SK-N-SH treated with all-trans-retinoic acid at 6 μM for 48 hours (cell line): ENCODE measurements around the gene CARD10.

Source experiments
- ATAC-seq: fragments of 200-7000 bp; cut with Tn5 transposase; 3 replicates; pipeline ENCODE4 v1.9.1; 2020; ENCODE audit warnings: mild to moderate bottlenecking, moderate library complexity
- ARNTL ChIP-seq: fragments of 450-650 bp; formaldehyde crosslinking; IDR thresholded peaks from 2 replicates; pipeline ENCODE4 v1.5.0; 2020; ENCODE audit warnings: low read depth, mild to moderate bottlenecking, moderate library complexity, borderline replicate concordance
- BACH2 ChIP-seq: fragments of 250-450 bp; sonication (Bioruptor Pico); IDR thresholded peaks from 2 replicates; pipeline ENCODE4 v1.9.0; 2021; ENCODE audit warnings: mild to moderate bottlenecking, borderline replicate concordance
- CSDC2 ChIP-seq: fragments of 250-450 bp; sonication (Bioruptor Pico); IDR thresholded peaks from 2 replicates; pipeline ENCODE4 v1.5.0; 2020; ENCODE audit warnings: mild to moderate bottlenecking, moderate library complexity
- ESRRG ChIP-seq: fragments of 250-450 bp; sonication (Bioruptor Pico); IDR thresholded peaks from 2 replicates; pipeline ENCODE4 v1.6.1; 2021; ENCODE audit warnings: mild to moderate bottlenecking
- GLIS3 ChIP-seq: fragments of 250-450 bp; sonication (Bioruptor Pico); IDR thresholded peaks from 2 replicates; pipeline ENCODE4 v1.5.0; 2020; ENCODE audit warnings: mild to moderate bottlenecking, moderate library complexity
- ISL1 ChIP-seq: fragments of 250-450 bp; sonication (Bioruptor Pico); IDR thresholded peaks from 2 replicates; pipeline ENCODE4 v2.1.2; 2022; ENCODE audit warnings: mild to moderate bottlenecking, moderate library complexity
- OSR1 ChIP-seq: fragments of 250-450 bp; sonication (Bioruptor Pico); IDR thresholded peaks from 2 replicates; pipeline ENCODE4 v1.8.0; 2022; ENCODE audit warnings: moderate library complexity, mild to moderate bottlenecking, inconsistent platforms
- PPARA ChIP-seq: fragments of 250-450 bp; sonication (Bioruptor Pico); IDR thresholded peaks from 2 replicates; pipeline ENCODE4 v1.5.0; 2020; ENCODE audit warnings: mild to moderate bottlenecking, borderline replicate concordance
- RARB ChIP-seq: fragments of 250-450 bp; sonication (Bioruptor Pico); IDR thresholded peaks from 2 replicates; pipeline ENCODE4 v1.8.0; 2021; ENCODE audit warnings: mild to moderate bottlenecking, moderate library complexity
- TCF4 ChIP-seq: fragments of 250-450 bp; sonication (Bioruptor Pico); IDR thresholded peaks from 2 replicates; pipeline ENCODE4 v1.8.0; 2021; ENCODE audit warnings: mild to moderate bottlenecking, moderate library complexity, borderline replicate concordance
- ZC3H10 ChIP-seq: fragments of 250-450 bp; sonication (Bioruptor Pico); IDR thresholded peaks from 2 replicates; pipeline ENCODE4 v1.5.1; 2021; ENCODE audit warnings: mild to moderate bottlenecking, moderate library complexity
- ZFP3 ChIP-seq: fragments of 250-450 bp; sonication (Bioruptor Pico); IDR thresholded peaks from 2 replicates; pipeline ENCODE4 v1.5.0; 2020; ENCODE audit warnings: mild to moderate bottlenecking, moderate library complexity
- ZFP30 ChIP-seq: fragments of 450-650 bp; formaldehyde crosslinking; IDR thresholded peaks from 2 replicates; pipeline ENCODE4 v1.5.0; 2022; ENCODE audit warnings: mild to moderate bottlenecking, moderate library complexity
- ZNF8 ChIP-seq: fragments of 450-650 bp; formaldehyde crosslinking; IDR thresholded peaks from 2 replicates; pipeline ENCODE4 v1.5.0; 2020; ENCODE audit warnings: mild to moderate bottlenecking, moderate library complexity
- TF ChIP-seq, protein P1 (sequence below): fragments of 250-450 bp; sonication (Bioruptor Pico); IDR thresholded peaks from 2 replicates; pipeline ENCODE4 v1.8.0; 2020; ENCODE audit warnings: mild to moderate bottlenecking, moderate library complexity, borderline replicate concordance
- TF ChIP-seq, protein P2 (sequence below): fragments of 250-450 bp; sonication (Bioruptor Pico); IDR thresholded peaks from 2 replicates; pipeline ENCODE4 v1.5.0; 2020; ENCODE audit warnings: mild to moderate bottlenecking, moderate library complexity
- TF ChIP-seq, protein P3 (sequence below): fragments of 250-450 bp; sonication (Bioruptor Pico); IDR thresholded peaks from 2 replicates; pipeline ENCODE4 v1.5.1; 2021; ENCODE audit warnings: mild to moderate bottlenecking, moderate library complexity
- TF ChIP-seq, protein P4 (sequence below): fragments of 250-450 bp; sonication (Bioruptor Pico); IDR thresholded peaks from 2 replicates; pipeline ENCODE4 v1.5.1; 2020; ENCODE audit warnings: low read depth, mild to moderate bottlenecking, moderate library complexity

The CARD10 gene

DNA sequence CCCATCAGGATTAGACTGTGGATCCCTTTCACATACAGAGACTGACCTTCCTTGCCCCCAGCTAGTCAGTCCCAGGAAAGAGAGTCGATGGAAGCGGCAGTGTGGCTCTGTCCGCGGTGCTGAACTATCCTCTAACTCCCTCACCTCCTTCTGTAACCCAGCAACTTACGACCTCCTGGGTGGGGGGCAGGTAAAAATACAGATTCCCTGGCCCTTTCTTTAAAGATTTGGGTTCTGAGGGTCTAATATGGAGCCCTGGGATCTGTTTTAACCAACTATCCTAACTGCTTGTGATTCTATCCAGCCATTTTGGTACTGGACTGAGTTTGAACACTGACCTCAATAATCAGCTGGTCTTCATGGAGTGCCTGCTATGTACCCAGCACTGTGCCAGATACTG lies 56.2 kb downstream of the CARD10 start (continued):
- TF ChIP-seq, protein P1, sequence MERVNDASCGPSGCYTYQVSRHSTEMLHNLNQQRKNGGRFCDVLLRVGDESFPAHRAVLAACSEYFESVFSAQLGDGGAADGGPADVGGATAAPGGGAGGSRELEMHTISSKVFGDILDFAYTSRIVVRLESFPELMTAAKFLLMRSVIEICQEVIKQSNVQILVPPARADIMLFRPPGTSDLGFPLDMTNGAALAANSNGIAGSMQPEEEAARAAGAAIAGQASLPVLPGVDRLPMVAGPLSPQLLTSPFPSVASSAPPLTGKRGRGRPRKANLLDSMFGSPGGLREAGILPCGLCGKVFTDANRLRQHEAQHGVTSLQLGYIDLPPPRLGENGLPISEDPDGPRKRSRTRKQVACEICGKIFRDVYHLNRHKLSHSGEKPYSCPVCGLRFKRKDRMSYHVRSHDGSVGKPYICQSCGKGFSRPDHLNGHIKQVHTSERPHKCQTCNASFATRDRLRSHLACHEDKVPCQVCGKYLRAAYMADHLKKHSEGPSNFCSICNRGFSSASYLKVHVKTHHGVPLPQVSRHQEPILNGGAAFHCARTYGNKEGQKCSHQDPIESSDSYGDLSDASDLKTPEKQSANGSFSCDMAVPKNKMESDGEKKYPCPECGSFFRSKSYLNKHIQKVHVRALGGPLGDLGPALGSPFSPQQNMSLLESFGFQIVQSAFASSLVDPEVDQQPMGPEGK, result no peak

DNA sequence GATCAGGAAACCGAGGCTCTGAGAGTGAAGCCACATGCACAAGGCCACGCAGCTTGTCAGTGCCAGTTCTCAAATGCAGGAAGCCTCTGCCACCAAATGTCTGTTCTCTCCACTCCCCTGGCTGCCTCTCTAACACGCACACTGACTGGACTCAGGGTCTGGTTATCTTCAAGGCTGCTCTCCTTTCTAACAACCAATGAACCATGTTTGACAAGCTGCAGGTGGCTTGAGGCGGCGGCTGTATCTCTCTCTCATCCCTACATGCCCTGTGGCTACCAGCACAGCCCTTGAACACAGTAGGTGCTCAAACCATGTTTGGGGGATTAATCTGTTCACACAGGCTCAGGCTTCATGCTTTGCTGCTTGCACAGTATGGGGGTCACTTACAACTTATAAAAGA lies 56.8 kb downstream of the CARD10 start:
- TF ChIP-seq ISL1 (no peak), ZC3H10 (CRISPR knock-in tag) (no peak), RARB (no peak), GLIS3 (CRISPR knock-in tag) (no peak), ZNF8 (CRISPR knock-in tag) (no peak)
- TF ChIP-seq, protein P2, sequence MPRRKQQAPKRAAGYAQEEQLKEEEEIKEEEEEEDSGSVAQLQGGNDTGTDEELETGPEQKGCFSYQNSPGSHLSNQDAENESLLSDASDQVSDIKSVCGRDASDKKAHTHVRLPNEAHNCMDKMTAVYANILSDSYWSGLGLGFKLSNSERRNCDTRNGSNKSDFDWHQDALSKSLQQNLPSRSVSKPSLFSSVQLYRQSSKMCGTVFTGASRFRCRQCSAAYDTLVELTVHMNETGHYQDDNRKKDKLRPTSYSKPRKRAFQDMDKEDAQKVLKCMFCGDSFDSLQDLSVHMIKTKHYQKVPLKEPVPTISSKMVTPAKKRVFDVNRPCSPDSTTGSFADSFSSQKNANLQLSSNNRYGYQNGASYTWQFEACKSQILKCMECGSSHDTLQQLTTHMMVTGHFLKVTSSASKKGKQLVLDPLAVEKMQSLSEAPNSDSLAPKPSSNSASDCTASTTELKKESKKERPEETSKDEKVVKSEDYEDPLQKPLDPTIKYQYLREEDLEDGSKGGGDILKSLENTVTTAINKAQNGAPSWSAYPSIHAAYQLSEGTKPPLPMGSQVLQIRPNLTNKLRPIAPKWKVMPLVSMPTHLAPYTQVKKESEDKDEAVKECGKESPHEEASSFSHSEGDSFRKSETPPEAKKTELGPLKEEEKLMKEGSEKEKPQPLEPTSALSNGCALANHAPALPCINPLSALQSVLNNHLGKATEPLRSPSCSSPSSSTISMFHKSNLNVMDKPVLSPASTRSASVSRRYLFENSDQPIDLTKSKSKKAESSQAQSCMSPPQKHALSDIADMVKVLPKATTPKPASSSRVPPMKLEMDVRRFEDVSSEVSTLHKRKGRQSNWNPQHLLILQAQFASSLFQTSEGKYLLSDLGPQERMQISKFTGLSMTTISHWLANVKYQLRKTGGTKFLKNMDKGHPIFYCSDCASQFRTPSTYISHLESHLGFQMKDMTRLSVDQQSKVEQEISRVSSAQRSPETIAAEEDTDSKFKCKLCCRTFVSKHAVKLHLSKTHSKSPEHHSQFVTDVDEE (CRISPR knock-in tag), result no peak
- TF ChIP-seq, protein P3, sequence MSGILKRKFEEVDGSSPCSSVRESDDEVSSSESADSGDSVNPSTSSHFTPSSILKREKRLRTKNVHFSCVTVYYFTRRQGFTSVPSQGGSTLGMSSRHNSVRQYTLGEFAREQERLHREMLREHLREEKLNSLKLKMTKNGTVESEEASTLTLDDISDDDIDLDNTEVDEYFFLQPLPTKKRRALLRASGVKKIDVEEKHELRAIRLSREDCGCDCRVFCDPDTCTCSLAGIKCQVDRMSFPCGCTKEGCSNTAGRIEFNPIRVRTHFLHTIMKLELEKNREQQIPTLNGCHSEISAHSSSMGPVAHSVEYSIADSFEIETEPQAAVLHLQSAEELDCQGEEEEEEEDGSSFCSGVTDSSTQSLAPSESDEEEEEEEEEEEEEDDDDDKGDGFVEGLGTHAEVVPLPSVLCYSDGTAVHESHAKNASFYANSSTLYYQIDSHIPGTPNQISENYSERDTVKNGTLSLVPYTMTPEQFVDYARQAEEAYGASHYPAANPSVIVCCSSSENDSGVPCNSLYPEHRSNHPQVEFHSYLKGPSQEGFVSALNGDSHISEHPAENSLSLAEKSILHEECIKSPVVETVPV (CRISPR knock-in tag), result no peak
- TF ChIP-seq, protein P1, result no peak
- TF ChIP-seq, all 23 proteins: peak for 0

DNA sequence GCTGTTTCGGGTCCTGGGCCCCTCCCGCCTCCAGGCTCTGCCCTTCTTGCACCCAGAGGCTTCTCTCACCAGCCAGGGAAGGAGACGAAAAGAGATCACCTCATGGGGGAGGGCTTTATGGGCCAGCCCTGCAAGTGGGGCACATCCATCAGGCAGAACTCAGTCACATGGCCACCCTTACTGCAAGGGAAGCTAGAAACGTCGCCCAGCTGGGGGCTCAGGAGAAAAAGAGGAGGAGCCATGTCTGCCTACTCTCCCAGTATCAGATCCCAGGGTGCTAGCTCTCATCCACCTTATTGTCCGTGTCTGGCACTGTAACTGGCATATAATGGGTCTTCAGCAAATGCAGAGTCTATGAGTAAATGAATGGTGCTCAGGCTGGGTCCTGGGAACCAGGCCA lies 57.3 kb downstream of the CARD10 start:
- TF ChIP-seq ESRRG (CRISPR knock-in tag), result no peak
- no peak for TF ChIP-seq PPARA
- TF ChIP-seq TCF4 (CRISPR knock-in tag), result no peak
- no peak for TF ChIP-seq ZC3H10 (CRISPR knock-in tag)
- TF ChIP-seq OSR1 (CRISPR knock-in tag), result no peak
- TF ChIP-seq, protein P4, sequence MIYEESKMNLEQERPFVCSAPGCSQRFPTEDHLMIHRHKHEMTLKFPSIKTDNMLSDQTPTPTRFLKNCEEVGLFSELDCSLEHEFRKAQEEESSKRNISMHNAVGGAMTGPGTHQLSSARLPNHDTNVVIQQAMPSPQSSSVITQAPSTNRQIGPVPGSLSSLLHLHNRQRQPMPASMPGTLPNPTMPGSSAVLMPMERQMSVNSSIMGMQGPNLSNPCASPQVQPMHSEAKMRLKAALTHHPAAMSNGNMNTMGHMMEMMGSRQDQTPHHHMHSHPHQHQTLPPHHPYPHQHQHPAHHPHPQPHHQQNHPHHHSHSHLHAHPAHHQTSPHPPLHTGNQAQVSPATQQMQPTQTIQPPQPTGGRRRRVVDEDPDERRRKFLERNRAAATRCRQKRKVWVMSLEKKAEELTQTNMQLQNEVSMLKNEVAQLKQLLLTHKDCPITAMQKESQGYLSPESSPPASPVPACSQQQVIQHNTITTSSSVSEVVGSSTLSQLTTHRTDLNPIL (CRISPR knock-in tag), result no peak
- no peak for TF ChIP-seq ZFP30
- TF ChIP-seq ARNTL (CRISPR knock-in tag), result no peak
- TF ChIP-seq GLIS3 (CRISPR knock-in tag), result no peak
- TF ChIP-seq, protein P1, result no peak
- TF ChIP-seq, protein P2 (CRISPR knock-in tag), result no peak
- no peak for TF ChIP-seq ZFP3 (CRISPR knock-in tag)
- no peak for TF ChIP-seq CSDC2
- no peak for TF ChIP-seq BACH2 (CRISPR knock-in tag)
- no peak for TF ChIP-seq RARB
- ATAC-seq, result no peak

More for the DNA sequence above, 56.8 kb downstream of the CARD10 start:
- ATAC-seq, result no peak; the same call in 2 of the 3 replicates
